HepG2 (cell line): ENCODE data around the gene PLA2G2E. TPM values are rescaled to one million over a fixed set of nuclear protein-coding genes. Genes with fewer than 3 reads are reported as not detected.

ENCODE experiments used
- ATAC-seq: fragments of 200-7000 bp; cut with Tn5 transposase; 3 replicates; pipeline ENCODE4 v1.9.1; 2020; ENCODE audit warnings: mild to moderate bottlenecking, moderate library complexity
- BruUV-seq: library from RNA; stranded (reverse); fragments of 400-500 nt; replicated peaks from 2 replicates; lab custom pipeline; 2021; lab: Mats Ljungman, UMichigan
- CTCF ChIA-PET: fragments of 300-600 bp; formaldehyde crosslinking; extraction: SDS; loops from one replicate; lab custom pipeline; 2021; ENCODE audit warnings: low total read pairs, inconsistent platforms, low intra/inter-chr PET ratio; lab: Yijun Ruan, JAX
- POLR2A ChIA-PET: fragments of 350-600 bp; sonication (Branson Sonifier 250); formaldehyde crosslinking; loops from one replicate; lab custom pipeline; 2020; ENCODE audit warnings: antibody characterized with exemption, inconsistent platforms; lab: Yijun Ruan, JAX
- DNase-seq: peaks from one replicate; pipeline ENCODE4 v3.0.0-alpha.2; 2015; ENCODE audit warnings: low spot score
- FAIRE-seq: peaks from 3 replicates; lab custom pipeline; 2011; peaks lifted over from hg19 to GRCh38; lab: Jason Lieb, UNC
- H2AFZ ChIP-seq: one replicate; pipeline ENCODE4 v1.6.1; 2011; ENCODE audit warnings: low read length, inconsistent platforms
- H3K27ac ChIP-seq: fragments of 300-600 bp; 3 replicates; pipeline ENCODE4 v1.8.0; 2011; ENCODE audit warnings: mixed run types, mild to moderate bottlenecking, mixed read lengths, low read length, inconsistent platforms; ENCODE audit not compliant: insufficient read depth; ENCODE audit errors: extremely low read length
- H3K27me3 ChIP-seq, 2 experiments: fragments of 200-600 bp in 1 of 2; 2 replicates in 1 of 2; 3 replicates in 1 of 2; pipeline versions ENCODE4 v1.6.0 to v1.8.0; 2011; ENCODE audit warnings: low read length in 2 of 2, mild to moderate bottlenecking in 2 of 2, moderate library complexity in 2 of 2, inconsistent platforms in 1 of 2; ENCODE audit not compliant: insufficient read depth in 2 of 2, control insufficient read depth in 1 of 2
- H3K36me3 ChIP-seq, 2 experiments: fragments of 200-600 bp in 1 of 2; replicated peaks in 1 of 2; 2 replicates in 1 of 2; 3 replicates in 1 of 2; pipeline versions ENCODE4 v1.5.1 to v1.8.0; 2011; ENCODE audit warnings: low read length in 2 of 2, inconsistent platforms in 1 of 2; ENCODE audit not compliant: insufficient read depth in 2 of 2, control insufficient read depth in 1 of 2
- H3K4me1 ChIP-seq: 2 replicates; pipeline ENCODE4 v1.5.1; 2012; ENCODE audit warnings: low read length, inconsistent platforms; ENCODE audit not compliant: insufficient read depth
- H3K4me2 ChIP-seq: 2 replicates; pipeline ENCODE4 v1.6.0; 2011; ENCODE audit warnings: low read depth, low read length, inconsistent platforms
- H3K4me3 ChIP-seq, 3 experiments: fragments of 200-600 bp in 1 of 3; sonication (generic), shearing (Covaris generic) in 1 of 3; replicated peaks in 1 of 3; 2 replicates each; pipeline ENCODE4 v1.5.1; 2011 to 2016; ENCODE audit warnings: low read length in 3 of 3, inconsistent platforms in 2 of 3, low read depth in 2 of 3, mild to moderate bottlenecking in 2 of 3, control low read depth in 1 of 3, mixed read lengths in 1 of 3; ENCODE audit not compliant: insufficient read depth in 1 of 3
- H3K79me2 ChIP-seq: one replicate; pipeline ENCODE4 v1.6.1; 2011; ENCODE audit warnings: low read length, inconsistent platforms; ENCODE audit not compliant: insufficient read depth
- H3K9ac ChIP-seq: 2 replicates; pipeline ENCODE4 v1.6.0; 2011; ENCODE audit warnings: mild to moderate bottlenecking, low read depth, low read length, inconsistent platforms; ENCODE audit not compliant: insufficient read depth
- H3K9me3 ChIP-seq: 2 replicates; pipeline ENCODE4 v1.5.1; 2012; ENCODE audit warnings: mild to moderate bottlenecking, low read length
- H4K20me1 ChIP-seq: 2 replicates; pipeline ENCODE4 v1.6.0; 2011; ENCODE audit warnings: inconsistent platforms, mild to moderate bottlenecking, low read length, moderate library complexity; ENCODE audit not compliant: insufficient read depth
- ATF7-NPFF ChIP-seq: sonication (generic); formaldehyde crosslinking; IDR thresholded peaks from 2 replicates; pipeline ENCODE4 v1.8.1; 2023; ENCODE audit warnings: mild to moderate bottlenecking, low read depth, missing genetic modification reagents, moderate library complexity
- BRD4 ChIP-seq: sonication (generic); formaldehyde crosslinking; IDR thresholded peaks from 2 replicates; pipeline ENCODE4 v1.4.0; 2020; ENCODE audit warnings: missing genetic modification reagents
- FOSL2 ChIP-seq: sonication (generic); formaldehyde crosslinking; IDR thresholded peaks from 2 replicates; pipeline ENCODE4 v1.4.0; 2020; ENCODE audit warnings: missing genetic modification reagents
- SUZ12 ChIP-seq: fragments of 150-350 bp; IDR thresholded peaks from 2 replicates; pipeline ENCODE4 v1.6.1; 2014; ENCODE audit warnings: low read depth, low read length
- ZNF124 ChIP-seq: sonication (generic); formaldehyde crosslinking; IDR thresholded peaks from 2 replicates; pipeline ENCODE4 v1.4.0; 2020; ENCODE audit warnings: missing genetic modification reagents
- ZNF337 ChIP-seq: sonication (generic); formaldehyde crosslinking; IDR thresholded peaks from 2 replicates; pipeline ENCODE4 v1.5.1; 2020; ENCODE audit warnings: missing genetic modification reagents, low read depth, mild to moderate bottlenecking, borderline replicate concordance
- ZNF567 ChIP-seq: sonication (generic); formaldehyde crosslinking; IDR thresholded peaks from 2 replicates; pipeline ENCODE4 v1.8.1; 2023; ENCODE audit warnings: mild to moderate bottlenecking, missing genetic modification reagents, borderline replicate concordance
- ZNF687 ChIP-seq: sonication (generic); formaldehyde crosslinking; IDR thresholded peaks from 2 replicates; pipeline ENCODE4 v1.5.1; 2020; ENCODE audit warnings: mild to moderate bottlenecking, missing genetic modification reagents, moderate library complexity
- WGBS: methylation state at CpG from one replicate; pipeline ENCODE4 v1.1.6; 2017; ENCODE audit warnings: low lambda C conversion rate; 5-methylcytosine and 5-hydroxymethylcytosine counted together
- in situ Hi-C: cut with HindIII; loops from 2 replicates; pipeline ENCODE4 v1.10.0; 2017; ENCODE audit warnings: low pct_unique_long_range_greater_than_20kb; ENCODE audit not compliant: extremely low pct_ligation_motif_present
- intact Hi-C: fragments of 100-400 bp; cut with micrococcal nuclease; formaldehyde crosslinking; loops from one replicate; pipeline ENCODE4 v1.10.0; 2022; ENCODE audit not compliant: unreplicated experiment
- polyA plus RNA-seq, 8 experiments: library from polyadenylated mRNA; depleted of rRNA in 3 of 8; stranded (reverse) in 7 of 8; unstranded in 1 of 8; fragments of >200 nt; fragmentation: Illumina TruSeq in 4 of 8; extraction: Trizol in 4 of 8; gene quantifications; 2 replicates each; pipeline versions ENCODE4 v1.2.1 to v1.2.3, GENCODE V29; 2011 to 2016; ENCODE audit warnings: low read depth in 4 of 8, missing spikeins in 1 of 8, mixed read lengths in 1 of 8; ENCODE audit not compliant: insufficient read depth in 1 of 8
- total RNA-seq, 5 experiments: library from RNA; depleted of rRNA; stranded (reverse); fragments of >200 nt; fragmentation: Illumina TruSeq; extraction: Trizol; gene quantifications; 2 replicates each; pipeline ENCODE4 v1.2.3, GENCODE V29; 2016; ENCODE audit warnings: low read depth in 1 of 5

PLA2G2E gene
- total and polyA plus RNA-seq, 2 of the 13 experiments (the other 11 are each of a cell fraction or from before 2014, with no cell fraction given), result not detected

DNA sequence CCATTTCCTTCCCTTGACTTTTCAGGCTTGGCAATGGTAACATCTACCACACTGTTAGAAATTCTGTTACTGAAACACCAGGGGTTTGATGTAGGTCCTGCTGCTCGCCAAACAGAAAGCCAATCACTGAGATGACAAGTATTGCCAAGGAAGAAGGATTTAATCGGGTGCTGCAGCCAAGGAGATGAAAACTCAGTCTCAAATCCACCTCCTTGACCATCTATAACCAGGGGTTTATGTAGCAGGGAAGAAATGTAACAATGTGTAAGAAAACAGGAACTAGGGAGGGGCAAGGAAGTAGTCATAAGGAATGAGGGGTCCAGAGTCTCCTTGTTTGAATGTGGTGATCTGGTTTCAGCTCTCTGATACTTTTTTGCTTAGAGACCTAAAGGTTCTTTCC is 30.6 kb upstream of the PLA2G2E start:
- in situ Hi-C loops, result no loop called here
- DNase-seq (no peak), FAIRE-seq (no peak), ATAC-seq (no peak)
- H3K27ac ChIP-seq, result no peak overlapping the region
- no peaks in the 10 kb centered on the region for H3K36me3 ChIP-seq
- CTCF ChIA-PET, result no interaction called here
- POLR2A ChIA-PET, result no interaction called here
- TF ChIP-seq ATF7-NPFF (CRISPR knock-in tag) (no peak), ZNF124 (peak; percentile 99)
- H3K9me3 ChIP-seq, result peaks cover 24% of the 10 kb centered on the region
- no peak overlapping the region for H3K9ac ChIP-seq
- H3K4me2 ChIP-seq, result no peak overlapping the region
- no peaks in the 10 kb centered on the region for H4K20me1 ChIP-seq
- H3K4me3 ChIP-seq, result no peak overlapping the region
- no peaks in the 10 kb centered on the region for H3K27me3 ChIP-seq
- no peak overlapping the region for H2AFZ ChIP-seq
- no peaks in the 10 kb centered on the region for H3K79me2 ChIP-seq
- 42% methylated on average over 2 of the region's 2 CpGs for WGBS
- intact Hi-C loops, result no loop called here
- BruUV-seq, result no TSS peak
- H3K4me1 ChIP-seq, result peaks cover 22% of the 10 kb centered on the region

DNA sequence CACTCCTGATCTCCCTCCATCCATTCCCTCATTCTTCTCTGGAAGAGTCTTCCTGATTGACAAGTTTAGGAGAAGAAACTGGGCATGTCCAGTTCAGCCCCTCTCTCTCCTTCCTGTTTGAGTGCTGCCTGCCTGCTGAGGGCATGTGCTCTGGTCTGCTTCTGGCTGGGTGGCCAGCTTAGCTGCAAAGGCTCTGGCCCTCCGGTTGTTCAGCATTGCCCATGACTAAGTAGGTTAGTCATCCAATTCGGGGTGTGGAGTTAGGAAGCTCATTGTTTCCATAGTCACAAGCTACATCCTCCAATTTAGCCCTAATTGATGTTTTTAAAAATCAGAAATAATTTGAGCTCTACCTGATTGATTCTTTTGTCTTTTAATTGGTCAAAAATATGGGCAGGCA is 25.6 kb upstream of the PLA2G2E start:
- FAIRE-seq (no peak), DNase-seq (peak; percentile 28), ATAC-seq (no peak)
- no peak overlapping the region for H3K27ac ChIP-seq
- H3K9ac ChIP-seq, result no peak overlapping the region
- no peaks in the 10 kb centered on the region for H3K36me3 ChIP-seq
- H3K4me3 ChIP-seq, result no peak overlapping the region
- H4K20me1 ChIP-seq, result no peaks in the 10 kb centered on the region
- WGBS, result 25% methylated on average over 2 of the region's 2 CpGs
- no TSS peak for BruUV-seq
- peaks cover 12% of the 10 kb centered on the region for H3K9me3 ChIP-seq
- intact Hi-C loops, result no loop called here
- in situ Hi-C loops, result no loop called here
- H3K79me2 ChIP-seq, result no peaks in the 10 kb centered on the region
- H3K4me1 ChIP-seq, result peaks cover 37% of the 10 kb centered on the region
- H3K27me3 ChIP-seq, result no peaks in the 10 kb centered on the region
- POLR2A ChIA-PET, result no interaction called here
- CTCF ChIA-PET, result no interaction called here
- H3K4me2 ChIP-seq, result no peak overlapping the region
- no peak for TF ChIP-seq BRD4 (CRISPR knock-in tag)
- TF ChIP-seq ZNF567 (CRISPR knock-in tag), result no peak
- no peak for TF ChIP-seq ZNF337 (CRISPR knock-in tag)
- TF ChIP-seq SUZ12, result no peak
- peak; percentile 51 for TF ChIP-seq FOSL2 (CRISPR knock-in tag)
- TF ChIP-seq ZNF687 (CRISPR knock-in tag), result peak; percentile 13; the same call in 1 of the 2 replicates
- no peak overlapping the region for H2AFZ ChIP-seq
